HG03280 (cell line): ENCODE data around the gene SV2C.
"Not testable (repeated sequence)": the region's sequence is repeated elsewhere in the genome, so short reads cannot be mapped to it uniquely, and the experiment has no call there.

ENCODE experiments used
- ATAC-seq: cut with Tn5 transposase; IDR thresholded peaks from one replicate; pipeline ENCODE4 v1.9.1; 2021; ENCODE audit warnings: mild to moderate bottlenecking, moderate library complexity; ENCODE audit not compliant: unreplicated experiment

The SV2C gene

GRCh38 chr5:76082772-76083554 lies at the start of gene SV2C:
SV2C (plus strand) TSS chr5:76083383; CDS start chr5:76131751, 48,368 bp downstream.
- no peak for ATAC-seq

- not testable (repeated sequence) for ATAC-seq
Measured at GRCh38 chr5:76037736-76038151, 45.4 kb upstream of the SV2C start.

GRCh38 chr5:76038212-76038611 lies 45.0 kb upstream of the SV2C start:
- no peak for ATAC-seq

- ATAC-seq = no peak
Measured at GRCh38 chr5:76040806-76041205, 42.4 kb upstream of the SV2C start.

GRCh38 chr5:76041863-76042262 lies 41.3 kb upstream of the SV2C start:
- ATAC-seq = no peak

- ATAC-seq = no peak
Measured at GRCh38 chr5:76046741-76047140, 36.4 kb upstream of the SV2C start.

- ATAC-seq = no peak
Measured at GRCh38 chr5:76050134-76050533, 33.0 kb upstream of the SV2C start.

- ATAC-seq = no peak
Measured at GRCh38 chr5:76062502-76063041, 20.6 kb upstream of the SV2C start.

GRCh38 chr5:76065258-76065657 lies 17.9 kb upstream of the SV2C start:
- ATAC-seq = no peak

- ATAC-seq = no peak
Measured at GRCh38 chr5:76069061-76069735, 14.0 kb upstream of the SV2C start.

- ATAC-seq = peak; percentile 52
Measured at GRCh38 chr5:76074487-76075065, 8.6 kb upstream of the SV2C start.

- ATAC-seq = no peak
Measured at GRCh38 chr5:76081811-76082771, 1.1 kb upstream of the SV2C start.

GRCh38 chr5:76083555-76084495 lies 642 bp downstream of the SV2C start:
- no peak for ATAC-seq

GRCh38 chr5:76084496-76085242 lies 1.5 kb downstream of the SV2C start:
- no peak for ATAC-seq

GRCh38 chr5:76085243-76085579 lies 2.0 kb downstream of the SV2C start:
- no peak for ATAC-seq

- ATAC-seq = no peak
Measured at GRCh38 chr5:76086095-76086494, 2.9 kb downstream of the SV2C start.

- not testable (repeated sequence) for ATAC-seq
Measured at GRCh38 chr5:76089156-76089555, 6.0 kb downstream of the SV2C start.

- ATAC-seq = no peak
Measured at GRCh38 chr5:76091351-76091750, 8.2 kb downstream of the SV2C start.

- peak; percentile 84 for ATAC-seq
Measured at GRCh38 chr5:76099286-76099702, 16.1 kb downstream of the SV2C start.
